Muscle layer of colon (tissue), 2 donors: Measurements from ENCODE around the gene NOC2L.
"Not testable (repeated sequence)": the region's sequence is repeated elsewhere in the genome, so short reads cannot be mapped to it uniquely, and the experiment has no call there.

Experiments used
- H3K27ac ChIP-seq: one replicate; pipeline ENCODE4 v1.7.0; 2013; ENCODE audit warnings: low read depth, mild to moderate bottlenecking, low read length, moderate library complexity
- H3K27me3 ChIP-seq, 2 donors: one replicate each; pipeline ENCODE4 v1.7.0; 2013; ENCODE audit warnings: low read length in 2 of 2, mild to moderate bottlenecking in 2 of 2; ENCODE audit not compliant: insufficient read depth in 2 of 2, control insufficient read depth in 1 of 2
- H3K36me3 ChIP-seq: one replicate; pipeline ENCODE4 v1.7.0; 2013; ENCODE audit warnings: mild to moderate bottlenecking, low read length; ENCODE audit not compliant: insufficient read depth
- H3K4me1 ChIP-seq: one replicate; pipeline ENCODE4 v1.7.0; 2013; ENCODE audit warnings: mild to moderate bottlenecking, low read length; ENCODE audit not compliant: insufficient read depth
- H3K4me3 ChIP-seq, 2 donors: one replicate each; pipeline ENCODE4 v1.7.0; 2013; ENCODE audit warnings: low read length in 2 of 2, low read depth in 1 of 2, mild to moderate bottlenecking in 1 of 2, moderate library complexity in 1 of 2
- H3K9ac ChIP-seq: one replicate; pipeline ENCODE4 v1.7.0; 2013; ENCODE audit warnings: low read length
- H3K9me3 ChIP-seq: one replicate; pipeline ENCODE4 v1.7.0; 2013; ENCODE audit warnings: mild to moderate bottlenecking, low read length
- donor health status: abdominal sarcoma.
- donor health status: Adenocarcinoma of cecum.

The NOC2L gene

DNA sequence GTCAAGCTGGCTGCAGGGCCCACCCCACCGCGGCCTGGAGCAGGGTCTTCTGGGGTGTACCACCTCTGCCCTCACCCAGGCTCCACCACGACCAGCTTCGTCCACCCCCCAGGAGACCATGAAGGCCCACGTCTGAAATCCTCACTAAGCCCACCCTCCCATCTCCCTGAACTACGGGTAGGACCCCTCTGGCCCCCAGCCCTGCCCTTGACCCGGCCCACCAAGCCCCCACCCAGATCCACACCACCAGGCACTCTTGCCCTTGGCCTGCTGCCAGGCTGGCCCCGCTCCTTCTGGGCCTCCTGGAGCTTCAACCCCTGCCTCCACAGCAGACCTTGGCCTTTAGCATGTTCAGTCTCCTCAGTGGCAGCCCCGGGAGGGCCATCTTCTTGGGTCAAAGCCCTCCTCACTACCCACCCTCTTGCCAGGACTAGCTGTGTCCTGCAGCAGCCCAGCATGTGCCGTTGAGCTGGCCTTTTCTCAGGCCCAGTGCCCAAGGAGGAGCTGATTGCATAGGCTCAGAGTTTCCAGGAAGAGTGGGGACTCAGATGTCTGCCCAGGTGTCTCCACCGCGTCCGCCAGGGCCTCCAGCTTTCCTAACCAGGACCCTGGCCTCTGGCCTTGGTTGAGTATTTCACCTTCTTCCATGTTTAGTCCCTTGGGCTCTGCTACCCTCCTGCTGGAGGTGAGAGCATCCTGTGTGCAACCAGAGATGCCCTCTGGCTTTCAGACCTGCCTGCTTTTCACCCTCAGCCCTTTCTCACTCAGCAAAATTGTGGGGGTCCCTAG lies 53.1 kb downstream of the NOC2L start:
- Histone ChIP-seq H3K9ac (no peak overlapping the region), H3K27me3 (peaks cover 0 to 22% of the 10 kb centered on the region in 2 donors), H3K36me3 (no peaks in the 10 kb centered on the region), H3K9me3 (no peaks in the 10 kb centered on the region), H3K27ac (no peak overlapping the region), H3K4me1 (no peaks in the 10 kb centered on the region), H3K4me3 (no peak overlapping the region)

- Histone ChIP-seq H3K4me1 (no peaks in the 10 kb centered on the region), H3K9ac (no peak overlapping the region), H3K27me3 (peaks cover 0 to 14% of the 10 kb centered on the region in 2 donors), H3K36me3 (no peaks in the 10 kb centered on the region), H3K4me3 (peak overlapping the region in 1 of 2 donors; percentile 13), H3K9me3 (no peaks in the 10 kb centered on the region), H3K27ac (no peak overlapping the region)
Measured at GRCh38 chr1:905071-905749, 53.8 kb downstream of the NOC2L start.

DNA sequence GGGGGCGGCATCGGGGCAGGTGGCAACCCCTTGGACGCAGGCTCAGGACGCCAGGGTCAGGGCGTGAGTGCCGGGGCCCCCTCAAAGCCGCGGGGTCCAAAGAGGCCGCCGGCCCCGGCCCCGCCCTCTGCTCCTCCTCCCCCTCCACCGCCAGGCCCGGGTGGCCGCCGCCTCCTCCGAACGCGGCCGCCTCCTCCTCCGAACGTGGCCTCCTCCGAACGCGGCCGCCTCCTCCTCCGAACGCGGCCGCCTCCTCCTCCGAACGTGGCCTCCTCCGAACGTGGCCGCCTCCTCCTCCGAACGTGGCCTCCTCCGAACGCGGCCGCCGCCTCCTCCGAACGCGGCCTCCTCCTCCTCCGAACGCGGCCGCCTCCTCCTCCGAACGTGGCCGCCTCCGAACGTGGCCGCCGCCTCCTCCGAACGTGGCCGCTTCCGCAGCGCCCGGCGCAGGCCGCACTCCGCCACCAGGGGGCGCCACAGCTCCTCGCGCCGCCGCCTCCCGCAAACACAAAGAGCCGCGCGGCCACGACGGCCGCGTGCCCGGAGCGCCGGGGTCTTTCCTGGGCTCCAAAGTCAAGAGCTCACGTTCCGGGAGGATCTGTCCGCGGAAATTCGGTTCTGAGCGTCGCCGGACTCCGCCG lies 54.6 kb downstream of the NOC2L start:
- Histone ChIP-seq H3K9me3 (no peaks in the 10 kb centered on the region), H3K27ac (no peak overlapping the region), H3K36me3 (no peaks in the 10 kb centered on the region), H3K4me1 (no peaks in the 10 kb centered on the region), H3K27me3 (peaks cover 0 to 13% of the 10 kb centered on the region in 2 donors), H3K4me3 (no peak overlapping the region), H3K9ac (no peak overlapping the region)

GRCh38 chr1:903721-904271 lies 55.3 kb downstream of the NOC2L start:
- no peak overlapping the region for H3K9ac ChIP-seq
- H3K9me3 ChIP-seq = no peaks in the 10 kb centered on the region
- no peaks in the 10 kb centered on the region for H3K36me3 ChIP-seq
- no peak overlapping the region for H3K27ac ChIP-seq
- H3K4me1 ChIP-seq = no peaks in the 10 kb centered on the region
- peaks cover 0 to 17% of the 10 kb centered on the region in 2 donors for H3K27me3 ChIP-seq
- H3K4me3 ChIP-seq = no peak overlapping the region

GRCh38 chr1:903305-903704 lies 55.8 kb downstream of the NOC2L start:
- Histone ChIP-seq H3K9me3 (no peaks in the 10 kb centered on the region), H3K9ac (no peak overlapping the region), H3K36me3 (no peaks in the 10 kb centered on the region), H3K4me1 (no peaks in the 10 kb centered on the region), H3K27ac (no peak overlapping the region), H3K27me3 (peaks cover 0 to 17% of the 10 kb centered on the region in 2 donors), H3K4me3 (no peak overlapping the region)

DNA sequence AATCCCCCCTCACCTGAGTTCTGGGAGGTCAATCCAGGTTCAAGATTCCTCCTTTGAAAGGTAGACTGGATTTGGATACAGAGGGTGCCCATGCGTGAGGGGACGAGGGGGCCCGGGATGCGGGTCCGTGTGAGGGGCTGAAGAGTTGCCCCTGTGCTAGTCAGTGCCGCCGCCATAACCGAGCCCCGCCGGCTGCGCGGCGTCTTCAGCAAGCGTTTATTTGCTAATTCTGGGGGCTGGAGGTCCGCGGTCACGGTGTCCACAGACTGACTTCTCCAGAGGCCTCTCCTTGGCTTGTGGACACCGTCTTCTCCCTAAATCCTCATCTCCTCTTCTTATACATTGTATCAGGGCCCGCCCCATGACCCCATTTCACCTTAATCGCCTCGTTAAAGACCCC lies 56.3 kb downstream of the NOC2L start:
- no peaks in the 10 kb centered on the region for H3K36me3 ChIP-seq
- peaks cover 0 to 17% of the 10 kb centered on the region in 2 donors for H3K27me3 ChIP-seq
- no peak overlapping the region for H3K9ac ChIP-seq
- H3K9me3 ChIP-seq = no peaks in the 10 kb centered on the region
- no peak overlapping the region for H3K4me3 ChIP-seq
- H3K27ac ChIP-seq = no peak overlapping the region
- H3K4me1 ChIP-seq = no peaks in the 10 kb centered on the region

DNA sequence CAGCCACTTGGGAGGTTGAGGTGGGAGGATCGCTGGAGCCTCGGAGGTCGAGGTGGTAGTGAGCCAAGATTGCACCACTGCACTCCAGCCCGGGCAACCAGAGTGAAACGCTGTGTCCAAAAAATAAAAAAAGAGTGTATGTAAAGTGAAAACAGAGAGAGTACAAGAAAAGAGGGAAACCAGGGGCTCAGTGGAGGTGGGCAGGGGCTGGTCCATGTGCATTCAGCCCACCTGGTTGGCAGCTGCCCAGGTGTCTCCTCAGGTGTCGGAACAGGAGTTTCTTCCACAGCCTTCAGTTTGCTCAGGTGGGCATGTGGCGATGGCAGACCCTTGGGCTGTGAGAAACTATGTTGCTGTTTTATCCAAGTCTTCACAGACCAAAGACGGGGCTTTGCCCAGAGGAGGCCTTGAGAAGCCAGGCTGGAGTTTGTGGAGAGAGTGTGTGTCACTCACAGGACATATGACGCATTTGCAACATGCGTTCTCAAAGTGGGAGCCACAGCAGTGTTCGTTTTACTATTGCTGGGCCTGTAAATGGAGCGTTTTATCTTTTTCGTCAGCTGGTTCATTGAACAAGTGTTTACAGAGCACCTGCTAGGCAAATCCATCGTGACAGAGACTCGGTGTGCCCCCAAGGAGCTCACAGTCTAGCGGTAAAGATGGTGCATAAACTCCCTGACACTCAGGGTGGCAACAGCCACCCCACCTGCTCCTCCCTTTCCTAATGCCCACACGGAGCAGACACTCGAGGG lies 57.8 kb downstream of the NOC2L start:
- Histone ChIP-seq H3K4me3 (no peak overlapping the region), H3K9me3 (no peaks in the 10 kb centered on the region)

DNA sequence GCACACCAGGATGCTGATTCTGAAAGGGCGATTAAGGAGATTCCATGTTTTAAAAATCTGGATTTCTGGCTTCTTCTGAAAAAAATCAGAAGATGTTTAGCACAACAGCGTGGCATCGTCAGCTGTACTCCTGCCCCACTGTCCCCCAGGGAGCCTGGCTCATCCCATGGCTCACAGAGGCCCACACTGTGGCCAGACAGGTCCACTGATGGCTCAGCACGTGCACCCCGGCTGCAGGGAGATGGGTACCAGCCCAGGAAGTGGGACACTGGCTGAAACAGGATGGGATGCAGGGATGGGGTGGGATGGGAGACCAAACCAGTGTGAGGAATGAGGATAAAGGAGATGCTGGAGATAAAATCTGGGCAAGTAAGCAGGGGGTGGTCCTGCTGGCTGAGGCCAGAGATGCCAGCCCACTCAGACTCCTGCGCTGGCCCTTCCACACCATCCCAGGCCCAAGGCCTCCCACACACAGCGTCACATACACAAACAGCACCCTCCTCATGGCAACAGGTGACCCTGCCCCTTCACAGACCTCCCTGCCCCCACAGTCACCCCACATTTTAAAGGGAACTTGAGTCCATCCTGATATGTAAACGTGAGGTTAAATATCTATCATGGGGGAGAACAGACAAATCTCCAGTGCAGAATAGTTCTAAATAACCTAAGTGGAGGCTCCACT lies 59.3 kb downstream of the NOC2L start:
- Histone ChIP-seq H3K9me3 (no peaks in the 10 kb centered on the region), H3K27me3 (peaks cover 0 to 8% of the 10 kb centered on the region in 2 donors), H3K36me3 (no peaks in the 10 kb centered on the region), H3K27ac (no peak overlapping the region), H3K4me3 (no peak overlapping the region), H3K9ac (no peak overlapping the region), H3K4me1 (no peaks in the 10 kb centered on the region)

More for the DNA sequence above, 57.8 kb downstream of the NOC2L start:
- Histone ChIP-seq H3K9ac (no peak overlapping the region), H3K36me3 (no peaks in the 10 kb centered on the region), H3K4me1 (no peaks in the 10 kb centered on the region), H3K27me3 (peaks cover 0 to 17% of the 10 kb centered on the region in 2 donors), H3K27ac (no peak overlapping the region)

DNA sequence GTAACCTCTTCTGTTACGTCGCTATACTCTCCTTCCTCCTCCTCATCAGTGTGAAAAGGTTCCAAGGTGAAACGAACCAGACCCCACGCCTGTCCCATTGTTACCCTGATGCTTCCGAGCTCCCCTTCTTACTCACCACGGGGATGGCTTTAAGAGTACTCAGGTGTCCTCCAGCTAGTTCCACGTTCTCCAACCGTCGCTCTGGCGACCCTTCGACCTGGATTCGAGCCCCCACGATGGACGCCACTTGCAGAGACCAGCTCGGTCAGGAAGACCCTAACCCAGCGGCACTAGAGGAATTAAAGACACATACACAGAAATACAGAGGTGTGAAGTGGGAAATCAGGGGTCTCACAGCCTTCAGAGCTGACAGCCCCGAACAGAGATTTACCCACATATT lies 61.1 kb downstream of the NOC2L start:
- H3K4me1 ChIP-seq, H3K36me3 ChIP-seq, H3K4me3 ChIP-seq, H3K27ac ChIP-seq, H3K9me3 ChIP-seq, H3K27me3 ChIP-seq, H3K9ac ChIP-seq: not testable (repeated sequence)

DNA sequence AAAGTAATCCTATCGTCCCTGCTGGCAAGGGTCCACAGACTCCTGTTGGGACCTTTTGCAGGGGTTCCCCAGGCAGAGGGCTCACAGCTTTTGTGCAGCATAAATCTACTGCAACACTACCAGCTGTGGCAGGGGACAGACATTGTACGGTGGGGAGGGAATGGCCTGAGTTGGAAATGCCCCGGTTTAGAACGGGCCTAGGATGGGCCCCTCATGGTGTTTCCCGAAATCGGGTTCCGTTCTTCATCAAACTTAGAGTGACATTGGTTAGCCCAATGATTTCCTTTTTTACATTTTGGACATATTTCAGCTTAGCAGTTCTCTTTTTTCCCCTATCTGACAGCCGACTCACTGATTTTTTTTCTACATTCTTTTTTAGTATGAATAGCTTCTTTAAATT lies 61.8 kb downstream of the NOC2L start:
- H3K27me3 ChIP-seq = peaks cover 0 to 6% of the 10 kb centered on the region in 2 donors
- H3K4me3 ChIP-seq = no peak overlapping the region
- no peak overlapping the region for H3K27ac ChIP-seq
- H3K36me3 ChIP-seq = no peaks in the 10 kb centered on the region
- no peaks in the 10 kb centered on the region for H3K9me3 ChIP-seq
- no peak overlapping the region for H3K9ac ChIP-seq
- H3K4me1 ChIP-seq = no peaks in the 10 kb centered on the region
